HG03025 (cell line): ENCODE results near the gene LAMA3.

ENCODE experiments used
- ATAC-seq: cut with Tn5 transposase; IDR thresholded peaks from one replicate; pipeline ENCODE4 v1.9.1; 2021; ENCODE audit warnings: mild to moderate bottlenecking, moderate library complexity; ENCODE audit not compliant: unreplicated experiment, low FRiP score

The LAMA3 gene

DNA sequence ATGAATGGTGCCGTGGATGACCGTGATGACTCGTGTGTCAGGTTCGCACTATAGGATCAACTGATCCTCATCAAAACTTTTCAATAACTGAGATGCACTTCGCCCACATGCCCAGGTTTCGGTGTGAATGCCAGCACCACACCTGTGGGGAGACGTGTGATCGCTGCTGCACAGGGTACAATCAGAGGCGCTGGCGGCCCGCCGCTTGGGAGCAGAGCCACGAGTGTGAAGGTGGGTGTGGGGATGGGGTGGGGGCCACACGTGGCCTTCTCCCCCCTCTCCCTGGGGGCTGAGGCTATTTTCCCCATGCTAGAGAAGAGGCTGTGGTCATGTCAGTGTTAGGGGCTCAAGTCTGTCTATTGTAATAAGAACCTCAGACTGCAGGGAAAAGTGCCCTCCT, 69.0 kb downstream of the LAMA3 start:
- ATAC-seq, result no peak

DNA sequence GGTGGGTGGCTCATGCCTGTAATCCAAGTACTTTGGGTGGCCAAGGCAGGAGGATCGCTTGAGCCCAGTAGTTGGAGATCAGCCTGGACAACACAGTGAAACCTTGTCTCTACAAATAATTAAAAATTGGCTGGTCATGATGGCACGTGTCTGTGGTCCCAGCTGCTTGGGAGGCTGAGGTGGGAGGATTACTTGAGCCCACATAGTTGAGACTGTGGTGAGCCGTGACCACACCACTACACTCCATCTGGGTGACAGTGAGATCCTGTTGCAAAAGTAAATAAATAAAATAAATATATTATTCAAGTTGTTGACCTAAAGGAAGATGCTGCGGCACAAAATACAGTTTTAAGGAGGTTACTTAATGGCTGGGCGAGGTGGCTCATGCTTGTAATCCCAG, 72.7 kb downstream of the LAMA3 start:
- ATAC-seq, result no peak

DNA sequence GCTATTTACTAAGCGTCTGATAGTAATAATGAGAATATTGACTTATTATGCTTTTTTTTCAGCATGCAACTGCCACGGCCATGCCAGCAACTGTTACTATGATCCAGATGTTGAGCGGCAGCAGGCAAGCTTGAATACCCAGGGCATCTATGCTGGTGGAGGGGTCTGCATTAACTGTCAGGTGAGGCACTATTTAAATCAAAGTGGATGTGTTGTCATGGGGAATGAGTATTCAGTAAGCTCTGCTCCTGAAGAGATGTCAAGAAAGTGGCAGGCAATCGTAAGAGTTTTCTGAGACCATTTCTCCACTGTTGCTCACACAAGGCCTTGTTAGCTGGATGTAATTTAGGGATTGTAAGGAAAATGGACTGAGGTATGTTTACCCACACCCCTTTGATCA, 74.1 kb downstream of the LAMA3 start:
- ATAC-seq, result no peak

DNA sequence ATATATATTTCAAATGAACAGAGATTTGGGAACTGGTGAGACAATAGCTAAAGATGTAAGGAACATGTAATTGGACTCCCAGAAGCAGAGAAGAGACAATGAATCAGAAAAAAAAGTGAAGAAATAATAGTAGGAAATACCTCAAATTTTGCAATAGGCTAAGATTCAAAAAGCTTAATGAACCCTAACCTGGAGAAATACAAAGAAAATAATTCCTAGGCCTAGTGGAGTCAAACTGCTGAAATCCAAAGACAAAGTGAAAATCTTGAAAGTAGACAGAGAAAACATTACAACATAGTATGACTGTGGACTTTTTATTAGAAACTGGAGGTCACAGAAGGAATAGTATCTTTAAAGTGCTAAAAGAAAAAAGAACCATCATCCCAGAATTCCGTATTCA, 76.7 kb downstream of the LAMA3 start:
- no peak for ATAC-seq

DNA sequence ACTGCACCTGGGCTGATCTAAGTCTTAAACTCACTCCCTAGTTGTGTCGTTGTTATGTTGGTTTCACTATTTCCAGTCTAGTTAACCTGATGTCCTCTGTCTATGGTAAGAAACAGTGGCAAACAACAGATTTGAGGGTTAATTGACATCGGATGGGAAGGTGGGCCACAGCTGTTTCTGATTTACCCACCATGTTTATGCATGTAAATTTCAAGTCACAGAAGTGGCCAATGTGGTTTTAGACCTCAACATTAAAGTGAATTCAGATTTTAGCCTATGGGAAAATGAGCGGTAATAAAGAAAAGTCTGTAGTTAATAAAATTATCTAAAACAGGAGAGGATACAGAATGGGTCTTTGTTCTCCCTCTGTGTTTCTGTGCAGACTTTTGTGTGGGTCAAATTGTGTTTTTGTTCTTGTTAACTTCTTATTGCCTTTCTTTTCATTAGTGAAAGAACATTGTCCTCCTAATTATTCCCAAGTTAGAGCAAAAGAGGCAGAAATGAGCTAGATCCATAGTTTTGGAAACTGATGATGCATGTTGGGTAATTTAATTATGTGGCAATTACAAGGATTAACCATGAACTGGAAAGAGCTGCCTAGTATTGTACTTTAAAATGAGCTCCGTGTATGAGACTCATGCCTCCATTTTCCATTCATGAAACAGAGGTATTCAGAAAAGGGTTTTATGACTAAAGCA, 83.2 kb downstream of the LAMA3 start:
- ATAC-seq, result no peak

DNA sequence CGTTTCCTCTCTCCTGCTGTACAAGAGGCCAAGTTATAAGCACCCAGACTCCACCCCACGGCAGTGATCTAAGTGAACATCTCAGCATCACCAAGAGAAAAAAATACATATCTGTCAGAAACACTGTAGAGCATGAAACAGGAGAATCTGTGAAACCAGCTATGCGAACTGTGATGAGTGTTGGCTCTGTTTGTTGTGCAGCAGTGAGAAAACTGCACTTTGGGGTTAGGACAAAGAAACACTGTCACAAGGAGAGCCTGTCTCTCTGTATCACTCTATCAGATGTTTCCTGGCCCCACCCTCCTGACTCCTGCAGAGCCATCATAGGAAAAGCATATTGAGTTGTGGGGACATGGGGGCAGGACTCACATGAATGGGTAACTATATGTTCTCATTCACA, 87.1 kb downstream of the LAMA3 start:
- ATAC-seq, result no peak

DNA sequence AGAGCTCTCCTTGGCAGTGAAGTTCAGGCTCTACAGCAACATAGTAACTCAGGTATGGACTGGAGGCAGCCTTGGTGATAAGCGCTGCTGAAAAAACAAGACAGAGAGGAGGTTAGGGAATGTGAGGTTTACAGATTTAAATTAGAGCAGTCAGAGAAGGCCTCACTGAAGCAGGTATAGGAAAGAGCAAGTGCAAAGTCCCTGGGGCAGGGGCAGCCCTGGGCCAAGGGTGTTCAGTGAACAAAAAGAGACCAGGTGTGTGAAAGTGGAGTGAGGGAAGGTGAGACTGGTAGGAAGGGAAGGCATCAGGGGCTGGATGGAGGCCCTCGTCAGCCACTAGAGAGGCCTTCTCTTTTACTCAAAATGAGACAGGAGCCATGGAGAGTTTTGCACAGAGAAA, 89.6 kb downstream of the LAMA3 start:
- ATAC-seq, result no peak

DNA sequence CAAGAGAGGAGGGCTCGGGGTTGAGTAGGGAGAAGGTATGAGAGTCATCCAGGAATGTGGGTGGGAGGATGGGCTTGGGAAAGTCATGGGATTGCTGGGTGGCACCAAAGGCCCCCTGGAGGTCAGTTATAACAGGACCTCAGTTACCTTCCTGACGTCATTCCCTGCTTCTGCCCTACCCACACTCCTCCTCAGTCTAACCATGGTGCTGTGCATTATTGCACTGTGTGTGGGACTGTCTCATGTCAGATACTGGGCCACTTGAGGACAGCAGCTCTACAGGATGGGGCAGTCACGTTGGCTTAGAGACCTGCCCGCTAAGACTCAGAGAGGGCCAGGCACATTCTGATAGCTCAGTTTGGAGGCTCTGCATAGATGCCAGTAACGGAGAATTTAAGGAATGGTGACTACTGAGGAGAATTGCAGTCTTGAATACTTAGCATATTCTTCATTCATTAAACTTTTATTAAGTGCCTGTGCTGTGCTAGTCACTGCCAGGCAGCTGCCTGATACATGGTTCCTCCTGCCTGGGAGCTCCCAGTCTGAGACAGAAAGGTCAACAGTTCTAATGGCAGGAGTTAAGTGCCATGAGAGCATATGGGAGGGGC, 90.5 kb downstream of the LAMA3 start:
- no peak for ATAC-seq

DNA sequence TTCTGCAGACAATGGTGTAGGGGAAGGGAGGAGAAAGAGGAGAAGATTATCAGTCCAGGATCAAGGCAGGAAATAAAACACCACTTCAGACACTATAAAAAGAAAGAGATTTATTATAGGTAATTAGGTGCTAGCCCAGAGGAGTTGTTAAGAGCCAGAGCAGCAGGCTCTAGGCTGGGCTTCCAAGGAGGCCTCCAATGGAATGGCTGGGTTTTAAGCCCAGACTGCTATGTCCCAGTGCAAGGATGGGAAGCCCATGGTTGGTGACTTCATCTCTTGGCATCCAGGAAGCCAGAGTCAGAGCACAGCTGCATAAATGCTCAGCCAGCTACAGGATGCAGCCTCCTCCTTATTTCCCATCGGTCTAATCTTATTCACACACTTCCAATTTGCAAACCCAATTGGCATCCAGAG, 95.6 kb downstream of the LAMA3 start:
- no peak for ATAC-seq

DNA sequence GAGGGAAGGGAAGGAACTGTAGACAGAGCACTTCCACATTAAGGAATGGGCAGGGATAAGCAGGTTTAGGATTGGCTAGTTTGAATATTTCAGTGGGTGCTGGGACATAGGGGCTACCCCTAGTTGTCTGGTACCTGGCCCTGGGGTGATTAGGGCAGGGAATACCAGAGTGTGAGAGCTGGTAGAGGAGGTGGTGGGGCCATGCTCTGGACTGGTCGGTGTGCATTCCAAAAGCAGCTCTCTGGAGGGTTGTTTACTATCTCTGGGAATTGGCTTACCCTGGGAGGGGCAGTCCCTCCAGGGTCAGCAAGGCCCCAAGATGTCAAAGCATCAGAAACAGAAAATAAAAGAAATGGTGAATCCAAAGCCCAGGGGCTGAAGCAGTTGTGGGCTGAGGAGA, 103.8 kb downstream of the LAMA3 start:
- ATAC-seq, result no peak

DNA sequence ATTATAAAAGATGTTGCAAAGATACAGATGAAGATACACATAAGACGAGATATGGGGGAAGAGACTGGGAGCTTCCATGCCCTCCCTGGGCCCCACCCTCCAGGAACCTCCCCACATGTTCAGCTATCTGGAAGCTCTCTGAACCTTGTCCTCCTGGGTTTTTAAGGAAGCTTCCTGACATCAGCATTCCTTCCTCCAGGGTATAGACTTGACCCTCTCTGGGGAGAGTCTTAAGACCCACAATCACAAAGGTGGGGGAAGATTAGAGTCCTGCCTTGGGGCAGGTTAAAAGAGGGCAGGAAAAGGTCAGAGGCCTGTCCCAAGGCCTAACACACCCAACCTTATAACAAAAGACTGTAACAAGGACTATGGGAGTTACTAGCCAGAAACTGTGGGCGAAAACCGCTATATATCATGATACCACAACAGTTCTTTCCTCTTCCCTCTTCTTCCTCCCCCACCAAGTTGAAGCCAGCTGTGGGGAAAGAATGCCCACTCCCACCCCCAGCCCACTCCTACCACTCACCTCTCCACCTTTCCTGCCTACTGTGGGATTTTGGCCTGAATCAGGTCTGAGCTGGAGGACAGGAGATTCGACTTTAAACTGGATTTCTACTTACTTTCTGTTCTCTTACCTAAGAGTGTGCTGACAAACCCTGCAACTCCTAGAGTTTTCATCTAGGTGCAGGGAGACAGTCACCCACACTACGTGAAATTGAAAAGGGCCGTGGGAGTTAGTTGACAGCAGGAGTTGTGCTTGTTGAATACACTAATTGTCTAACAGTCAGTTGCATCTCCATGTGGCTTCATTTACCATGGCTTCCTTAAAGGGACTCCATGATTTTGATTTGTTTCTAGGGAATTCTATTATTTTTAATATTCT, 105.0 kb downstream of the LAMA3 start:
- no peak for ATAC-seq

DNA sequence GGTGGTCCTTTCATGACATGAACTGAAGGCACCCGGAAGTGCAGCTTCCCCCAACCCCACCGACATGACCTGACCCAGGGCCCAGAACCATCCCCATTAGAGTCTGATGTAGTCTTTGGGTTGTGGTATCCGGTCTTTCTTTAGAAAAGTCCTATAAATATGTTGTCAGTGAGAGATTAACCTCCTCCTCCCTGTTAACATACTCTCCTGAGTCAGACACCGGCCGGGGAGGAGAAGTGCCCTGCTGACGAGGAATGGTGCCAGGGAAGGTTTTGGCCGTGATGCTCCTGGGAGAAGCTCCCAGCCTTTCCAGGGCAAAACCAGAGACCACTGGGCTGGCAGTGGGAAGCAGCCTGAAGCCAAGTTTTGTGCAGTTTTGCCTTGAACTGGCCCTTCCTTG, 109.0 kb downstream of the LAMA3 start:
- ATAC-seq, result no peak

DNA sequence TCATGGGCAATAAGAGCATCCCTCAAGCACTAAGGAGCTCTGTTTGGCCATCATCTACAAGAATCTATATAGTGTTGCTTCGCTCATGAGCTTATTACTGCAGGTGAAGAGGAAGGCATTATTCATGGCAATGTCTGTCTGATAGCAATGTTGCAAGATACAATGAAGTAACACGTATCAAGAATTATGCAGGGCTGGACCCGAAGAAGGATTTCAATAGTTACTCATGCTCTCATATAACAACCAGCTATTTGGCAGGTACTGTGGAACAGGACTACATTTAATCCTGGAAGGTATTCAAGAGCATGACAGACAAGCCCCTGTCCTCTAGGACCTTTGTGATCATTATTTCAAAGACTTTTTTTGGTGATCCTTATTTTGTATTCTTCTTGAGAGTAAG, 109.6 kb downstream of the LAMA3 start:
- no peak for ATAC-seq

DNA sequence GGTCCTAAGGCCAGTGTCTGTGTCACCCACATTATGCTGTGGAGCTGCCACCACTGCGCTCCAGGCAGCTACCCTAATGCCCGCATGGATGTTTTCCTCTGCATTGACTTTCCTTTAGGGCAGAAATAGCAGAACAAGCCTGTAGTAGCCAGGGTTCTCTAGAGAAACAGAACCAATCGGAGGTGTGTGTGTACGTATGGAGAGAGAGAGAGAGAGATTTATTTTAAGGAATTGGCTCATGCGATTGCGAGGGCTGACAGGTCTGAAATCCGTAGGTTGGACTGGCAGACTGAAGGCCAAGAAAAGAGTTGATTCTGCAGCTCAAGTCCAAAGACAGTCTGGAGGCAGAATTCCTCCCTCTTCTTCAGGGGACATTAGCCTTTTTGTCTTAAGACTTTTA, 110.3 kb downstream of the LAMA3 start:
- no peak for ATAC-seq

DNA sequence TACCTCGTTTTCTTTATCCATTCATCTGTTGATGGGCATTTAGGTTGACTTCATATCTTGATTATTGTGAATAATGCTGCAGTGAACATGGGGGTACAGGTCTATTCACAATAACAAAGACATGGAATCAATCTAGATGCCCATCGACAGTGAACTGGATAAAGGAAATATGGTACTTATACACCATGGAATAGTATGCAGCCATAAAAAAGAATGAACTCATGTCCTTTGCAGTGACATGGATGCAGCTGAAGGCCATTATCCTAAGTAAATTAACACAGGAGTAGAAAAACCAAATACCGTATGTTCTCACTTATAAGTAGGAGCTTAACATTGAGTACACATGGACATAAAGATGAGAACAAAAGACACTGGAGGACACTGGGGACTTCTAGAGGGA, 111.6 kb downstream of the LAMA3 start:
- ATAC-seq, result no peak

DNA sequence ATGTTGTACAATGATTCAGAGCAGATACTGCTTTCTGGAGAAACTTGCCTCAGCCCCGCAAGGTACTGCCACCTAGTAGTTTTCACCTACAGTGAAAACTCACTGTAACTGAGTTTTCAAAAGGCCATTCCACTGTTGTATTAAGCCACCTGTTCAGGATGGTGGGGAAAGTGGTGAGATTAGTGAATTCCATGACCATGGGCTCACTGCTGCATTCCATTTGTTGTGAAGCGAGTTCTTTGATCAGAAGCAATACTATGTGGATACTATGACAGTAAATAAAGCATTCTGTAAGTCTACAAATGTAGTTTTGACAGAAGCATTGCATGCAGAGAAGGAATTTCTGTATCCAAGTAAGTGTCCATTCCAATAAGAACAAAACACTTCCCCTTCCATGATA, 113.6 kb downstream of the LAMA3 start:
- no peak for ATAC-seq

DNA sequence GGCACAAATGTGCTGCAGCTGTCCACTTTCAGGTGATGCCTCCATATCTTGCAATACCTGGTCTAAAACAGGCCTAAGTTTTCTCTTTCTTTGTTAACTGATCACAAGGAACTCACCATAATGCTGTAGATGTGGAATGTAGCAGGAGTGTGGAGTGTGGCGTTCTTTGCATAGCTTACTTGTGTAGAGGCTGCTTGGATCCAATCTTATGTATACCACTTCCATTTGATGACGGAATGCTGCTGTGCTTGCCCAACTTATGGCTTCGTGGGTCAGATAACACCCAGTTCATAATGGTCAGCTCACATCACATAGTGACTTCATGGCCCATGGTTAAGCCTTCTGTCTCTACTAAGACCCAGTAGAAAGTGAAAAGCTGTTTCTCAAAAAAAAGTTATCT, 114.5 kb downstream of the LAMA3 start:
- ATAC-seq, result no peak

DNA sequence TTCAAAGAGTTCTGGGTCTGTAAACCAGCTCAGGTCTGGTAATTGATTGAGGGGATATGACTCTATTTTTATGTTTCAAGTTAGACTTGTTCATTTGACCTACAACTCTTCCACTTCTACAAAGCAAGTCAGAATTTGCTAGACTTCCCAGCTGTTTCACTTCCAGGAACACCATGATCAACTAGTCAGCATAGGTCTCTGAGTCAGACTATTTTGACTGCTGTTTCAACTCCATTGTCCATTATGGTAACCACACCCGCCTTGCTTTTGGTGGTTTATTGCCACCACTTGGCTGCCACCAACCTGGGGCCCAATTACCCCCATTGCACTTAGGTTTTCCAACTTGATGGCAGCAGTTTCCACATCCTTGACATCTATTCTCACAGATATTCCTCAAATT, 116.6 kb downstream of the LAMA3 start:
- ATAC-seq, result no peak

DNA sequence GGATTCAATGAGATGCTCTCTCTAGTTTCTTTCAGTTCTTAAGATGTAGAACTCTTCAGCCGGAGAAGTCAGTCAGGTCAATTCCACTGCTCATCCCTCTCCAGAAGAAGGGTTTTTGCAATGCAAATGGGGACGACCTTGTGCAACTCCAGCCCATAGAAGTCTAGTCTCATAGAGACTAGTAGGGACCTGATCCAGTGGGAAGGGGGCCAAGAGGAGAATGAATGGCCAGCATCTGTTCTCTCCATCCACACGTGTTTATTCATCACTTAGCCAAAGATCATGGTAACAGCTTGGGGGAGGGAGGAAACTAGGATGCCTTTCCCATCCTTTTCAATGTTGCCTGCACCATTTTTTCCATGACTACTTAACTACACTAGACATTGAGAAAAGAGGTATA, 120.2 kb downstream of the LAMA3 start:
- ATAC-seq, result no peak

DNA sequence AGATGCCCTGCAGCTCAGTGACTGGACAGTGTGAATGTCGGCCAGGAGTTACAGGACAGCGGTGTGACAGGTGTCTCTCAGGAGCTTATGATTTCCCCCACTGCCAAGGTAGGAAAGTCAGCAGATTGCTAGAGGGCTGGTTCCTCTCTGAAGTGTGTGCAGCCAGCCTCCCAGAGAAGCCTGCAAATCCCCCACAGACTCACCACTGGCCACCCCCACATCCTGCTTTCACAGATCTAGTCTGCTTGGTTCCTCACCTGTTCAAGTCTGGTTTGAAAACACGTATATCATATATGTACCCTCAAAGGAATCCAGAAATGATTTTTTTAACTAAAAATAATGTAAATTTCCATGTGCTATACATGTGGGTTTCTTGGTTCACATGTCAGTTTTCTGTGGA, 121.1 kb downstream of the LAMA3 start:
- peak; percentile 53 for ATAC-seq

DNA sequence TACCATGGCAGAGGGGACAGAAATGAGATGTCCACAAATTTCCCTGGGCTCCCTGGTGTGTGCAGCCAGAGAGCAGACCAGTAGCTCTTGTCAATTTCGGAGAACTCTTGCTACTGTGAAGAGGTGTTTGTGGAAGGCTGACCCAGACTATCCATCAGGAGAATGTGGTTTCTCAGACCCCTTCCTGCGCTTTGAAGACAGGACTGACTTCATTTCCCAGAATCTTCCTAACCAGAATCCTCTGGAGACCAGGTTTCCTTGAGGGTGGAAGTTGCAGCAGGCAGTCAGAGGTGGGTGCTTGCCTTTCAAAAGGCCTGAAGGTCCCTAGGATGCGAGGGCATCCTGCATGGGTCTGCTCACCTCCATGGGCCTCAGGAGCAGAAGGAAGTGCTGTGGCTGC, 121.9 kb downstream of the LAMA3 start:
- no peak for ATAC-seq
